ENCODE measurements around the gene DMD.

Gene DMD

GRCh38 chrX:31130457-31131220 is 2080.7 kb downstream of the DMD start:
- DNase-seq, result no peak

GRCh38 chrX:31128855-31129254 is 2082.5 kb downstream of the DMD start:
- no peak for DNase-seq

GRCh38 chrX:31127716-31128115 is 2083.6 kb downstream of the DMD start:
- no peak for DNase-seq

- DNase-seq, result no peak
Observed at GRCh38 chrX:31126205-31126604, 2085.1 kb downstream of the DMD start.

- no peak for DNase-seq
Observed at GRCh38 chrX:31124536-31124935, 2086.8 kb downstream of the DMD start.

- no peak for DNase-seq
Observed at GRCh38 chrX:31123335-31123734, 2088.0 kb downstream of the DMD start.

GRCh38 chrX:31117266-31117665 is 2094.1 kb downstream of the DMD start:
- DNase-seq, result no peak

- no peak for DNase-seq
Observed at GRCh38 chrX:31115398-31115797, 2096.0 kb downstream of the DMD start.

- no peak for DNase-seq
Observed at GRCh38 chrX:31114858-31115257, 2096.5 kb downstream of the DMD start.

GRCh38 chrX:31112226-31112999 is 2098.9 kb downstream of the DMD start:
- DNase-seq, result no peak

- DNase-seq, result no peak
Observed at GRCh38 chrX:31110657-31111056, 2100.7 kb downstream of the DMD start.

- peak; percentile 25 for DNase-seq
Observed at GRCh38 chrX:31099536-31100090, 2111.7 kb downstream of the DMD start.

- DNase-seq, result no peak
Observed at GRCh38 chrX:31098079-31098478, 2113.3 kb downstream of the DMD start.

GRCh38 chrX:31093639-31093975 is 2117.7 kb downstream of the DMD start:
- no peak for DNase-seq

GRCh38 chrX:31092970-31093638 is 2118.2 kb downstream of the DMD start:
- DNase-seq, result no peak

- no peak for DNase-seq
Observed at GRCh38 chrX:31092476-31092875, 2118.9 kb downstream of the DMD start.

GRCh38 chrX:31091819-31092218 is 2119.5 kb downstream of the DMD start:
- DNase-seq, result no peak

GRCh38 chrX:31074522-31074921 is 2136.8 kb downstream of the DMD start:
- DNase-seq, result no peak

GRCh38 chrX:31071725-31072124 is 2139.6 kb downstream of the DMD start, which contains the start of gene FTHL17:
TSS of gene FTHL17 (minus strand) at chrX:31072041. CDS start at chrX:31071953, 88 bp downstream.
- no peak for DNase-seq

GRCh38 chrX:31071262-31071661 is 2140.1 kb downstream of the DMD start:
- DNase-seq, result no peak

GRCh38 chrX:31070057-31070468 is 2141.3 kb downstream of the DMD start:
- DNase-seq, result peak; percentile 3

All from stimulated activated CD4-positive, alpha-beta T cell treated with anti-CD3 and anti-CD28 coated beads, Interleukin-4, amount 100 ng/mL, for 24 hours (primary cell).